RWPE1 (cell line): Measurements from ENCODE around the gene IFT74.

Experiments
- CTCF ChIA-PET: fragments of 350-600 bp; sonication (Branson Sonifier 250); formaldehyde crosslinking; extraction: SDS; loops from one replicate; lab custom pipeline; 2021; lab: Yijun Ruan, JAX
- POLR2A ChIA-PET: fragments of 400-600 bp; formaldehyde crosslinking; extraction: SDS; loops from one replicate; lab custom pipeline; 2020; ENCODE audit warnings: antibody characterized with exemption; ENCODE audit not compliant: low non-redundant PET; lab: Yijun Ruan, JAX
- DNase-seq: peaks from one replicate; pipeline ENCODE4 v3.0.0; 2012; ENCODE audit warnings: low spot score
- H3K27ac ChIP-seq: fragments of 450-650 bp; 2 replicates; pipeline ENCODE4 v1.5.1; 2017
- CTCF ChIP-seq: fragments of 450-650 bp; conservative IDR thresholded peaks from 2 replicates; pipeline ENCODE4 v1.5.1; 2017; ENCODE audit warnings: low read depth, mild to moderate bottlenecking

The IFT74 gene

GRCh38 chr9:27037499-27037898 lies 81.3 kb downstream of the IFT74 start:
- DNase-seq, result no peak

GRCh38 chr9:27041746-27042145 lies 85.5 kb downstream of the IFT74 start:
- no peak overlapping the region for H3K27ac ChIP-seq
- ChIA-PET CTCF (no interaction called here), POLR2A (no interaction called here)
- no peak for DNase-seq
- TF ChIP-seq CTCF, result no peak

More at GRCh38 chr9:27037499-27037898, 81.3 kb downstream of the IFT74 start:
- no peak overlapping the region for H3K27ac ChIP-seq
- CTCF ChIA-PET, result no interaction called here
- no peak for TF ChIP-seq CTCF
- POLR2A ChIA-PET, result no interaction called here

- DNase-seq, result no peak
- ChIA-PET CTCF (no interaction called here), POLR2A (no interaction called here)
- TF ChIP-seq CTCF, result no peak
- no peak overlapping the region for H3K27ac ChIP-seq
Observed at GRCh38 chr9:27042476-27042875, 86.3 kb downstream of the IFT74 start.

- no peak overlapping the region for H3K27ac ChIP-seq
- TF ChIP-seq CTCF, result no peak
- ChIA-PET POLR2A (no interaction called here), CTCF (no interaction called here)
- no peak for DNase-seq
Observed at GRCh38 chr9:27043176-27043575, 87.0 kb downstream of the IFT74 start.

GRCh38 chr9:27047136-27047535 lies 90.9 kb downstream of the IFT74 start:
- H3K27ac ChIP-seq, result no peak overlapping the region
- CTCF ChIA-PET, result no interaction called here
- DNase-seq, result no peak
- no peak for TF ChIP-seq CTCF
- POLR2A ChIA-PET, result no interaction called here

- ChIA-PET POLR2A (no interaction called here), CTCF (no interaction called here)
- H3K27ac ChIP-seq, result no peak overlapping the region
- no peak for TF ChIP-seq CTCF
- no peak for DNase-seq
Observed at GRCh38 chr9:27053369-27054022, 97.3 kb downstream of the IFT74 start.
